HCT116 (cell line): ENCODE results near the gene EFNB2. TPM values are rescaled to one million over a fixed set of nuclear protein-coding genes. Genes with fewer than 3 reads are reported as not detected.

Source experiments
- ATAC-seq: fragments of 200-7000 bp; cut with Tn5 transposase; 2 replicates; pipeline ENCODE4 v1.9.1; 2020; ENCODE audit warnings: mild to moderate bottlenecking, moderate library complexity
- BruUV-seq: library from RNA; stranded (reverse); fragments of 400-500 nt; replicated peaks from 2 replicates; lab custom pipeline; 2021; lab: Mats Ljungman, UMichigan
- CTCF ChIA-PET: fragments of 300-600 bp; sonication (Branson Sonifier 250); formaldehyde crosslinking; loops from one replicate; lab custom pipeline; 2021; ENCODE audit warnings: antibody characterized with exemption; lab: Charles Lee
- POLR2A ChIA-PET: fragments of 300-600, 350-600 bp; sonication (Branson Sonifier 250); formaldehyde crosslinking; loops from one replicate; lab custom pipeline; 2021; ENCODE audit warnings: antibody characterized with exemption; lab: Charles Lee
- RAD21 ChIA-PET, 2 experiments: fragments of 300-600 bp; sonication (Branson Sonifier 250); formaldehyde crosslinking; loops; one replicate each; lab custom pipeline; 2023; ENCODE audit warnings: low total read pairs in 2 of 2; ENCODE audit not compliant: uncharacterized antibody in 2 of 2, unreplicated experiment in 2 of 2, low non-redundant PET in 1 of 2; lab: Charles Lee
- DNase-seq: peaks from one replicate; pipeline ENCODE4 v3.0.0-alpha.2; 2010; ENCODE audit warnings: low read depth, low spot score
- H2AFZ ChIP-seq: fragments of 200-600 bp; shearing (Covaris generic), sonication (generic); 2 replicates; pipeline ENCODE4 v1.6.1; 2017; ENCODE audit warnings: low read depth, mixed run types, mixed read lengths, antibody characterized with exemption, low read length; ENCODE audit not compliant: poor library complexity, severe bottlenecking
- H3K27ac ChIP-seq: 2 replicates; pipeline ENCODE4 v1.5.1; 2012; ENCODE audit warnings: low read depth, low read length
- H3K27me3 ChIP-seq: fragments of 200-600 bp; sonication (generic); 2 replicates; pipeline ENCODE4 v1.6.1; 2016; ENCODE audit warnings: mixed run types, low read length, mixed read lengths; ENCODE audit not compliant: insufficient read depth
- H3K36me3 ChIP-seq, 2 experiments: fragments of 200-500 bp in 1 of 2; fragments of 200-600 bp in 1 of 2; sonication (Bioruptor generic) in 1 of 2; sonication (generic) in 1 of 2; 2 replicates each; pipeline versions ENCODE4 v1.5.1 to v1.6.1; 2014 to 2016; ENCODE audit warnings: low read length in 2 of 2, inconsistent platforms in 1 of 2, mixed read lengths in 1 of 2, mixed run types in 1 of 2; ENCODE audit not compliant: insufficient read depth in 2 of 2, control insufficient read depth in 1 of 2
- H3K4me1 ChIP-seq, 2 experiments: fragments of 200-600 bp in 1 of 2; sonication (generic) in 1 of 2; 2 replicates each; pipeline versions ENCODE4 v1.5.1 to v1.6.1; 2012 to 2017; ENCODE audit warnings: low read length in 2 of 2, inconsistent platforms in 1 of 2, mild to moderate bottlenecking in 1 of 2, mixed read lengths in 1 of 2, mixed run types in 1 of 2, moderate library complexity in 1 of 2; ENCODE audit not compliant: insufficient read depth in 2 of 2, control insufficient read depth in 1 of 2
- H3K4me2 ChIP-seq: fragments of 200-600 bp; sonication (generic); 2 replicates; pipeline ENCODE4 v1.6.1; 2017; ENCODE audit warnings: mixed run types, low read length, mixed read lengths
- H3K4me3 ChIP-seq, 2 experiments: fragments of 200-600 bp in 1 of 2; sonication (generic) in 1 of 2; replicated peaks in 1 of 2; 2 replicates each; pipeline ENCODE4 v1.5.1; 2011 to 2016; ENCODE audit warnings: low read length in 2 of 2, control low read depth in 1 of 2, low read depth in 1 of 2, mild to moderate bottlenecking in 1 of 2, mixed read lengths in 1 of 2, mixed run types in 1 of 2
- H3K79me2 ChIP-seq: fragments of 200-600 bp; sonication (generic); 2 replicates; pipeline ENCODE4 v1.6.1; 2017; ENCODE audit warnings: mild to moderate bottlenecking, mixed run types, low read length, moderate library complexity, mixed read lengths; ENCODE audit not compliant: insufficient read depth
- H3K9ac ChIP-seq: fragments of 200-600 bp; sonication (generic); 2 replicates; pipeline ENCODE4 v1.6.1; 2016; ENCODE audit warnings: low read length, mixed read lengths
- H3K9me2 ChIP-seq: fragments of 200-600 bp; sonication (generic), shearing (Covaris generic); 2 replicates; pipeline ENCODE4 v1.6.1; 2017; ENCODE audit warnings: mixed run types, mild to moderate bottlenecking, moderate library complexity; ENCODE audit not compliant: insufficient read depth
- H3K9me3 ChIP-seq, 2 experiments: fragments of 200-500 bp in 1 of 2; fragments of 200-600 bp in 1 of 2; sonication (Bioruptor generic) in 1 of 2; sonication (generic) in 1 of 2; 2 replicates each; pipeline ENCODE4 v1.6.1; 2014 to 2017; ENCODE audit warnings: low read length in 2 of 2, mixed read lengths in 2 of 2, inconsistent platforms in 1 of 2, low read depth in 1 of 2, mild to moderate bottlenecking in 1 of 2, mixed run types in 1 of 2, moderate library complexity in 1 of 2; ENCODE audit not compliant: control insufficient read depth in 1 of 2, insufficient read depth in 1 of 2
- H4K20me1 ChIP-seq: fragments of 200-600 bp; sonication (generic), shearing (Covaris generic); 2 replicates; pipeline ENCODE4 v1.6.1; 2017; ENCODE audit warnings: mixed run types, mild to moderate bottlenecking, moderate library complexity; ENCODE audit not compliant: insufficient read depth
- CBX3 ChIP-seq: IDR thresholded peaks from 2 replicates; pipeline ENCODE4 v1.6.1; 2012; ENCODE audit warnings: low read depth
- CEBPB ChIP-seq: IDR thresholded peaks from 2 replicates; pipeline ENCODE4 v1.6.1; 2012; ENCODE audit warnings: low read depth
- EGR1 ChIP-seq: IDR thresholded peaks from 2 replicates; pipeline ENCODE4 v1.6.1; 2012; ENCODE audit warnings: low read depth
- EZH2 ChIP-seq: fragments of 200-600 bp; sonication (generic); IDR thresholded peaks from 2 replicates; pipeline ENCODE4 v1.6.1; 2017; ENCODE audit warnings: antibody characterized with exemption, mixed run types
- EZH2phosphoT487 ChIP-seq: fragments of 200-600 bp; IDR thresholded peaks from 2 replicates; pipeline ENCODE4 v1.6.1; 2018; ENCODE audit warnings: antibody characterized with exemption, borderline replicate concordance
- FOSL1 ChIP-seq: IDR thresholded peaks from 2 replicates; pipeline ENCODE4 v1.6.1; 2012; ENCODE audit warnings: low read depth
- JUND ChIP-seq: IDR thresholded peaks from 2 replicates; pipeline ENCODE4 v1.6.1; 2012
- POLR2A ChIP-seq: IDR thresholded peaks from 2 replicates; pipeline ENCODE4 v1.7.0; 2011; ENCODE audit warnings: borderline replicate concordance; ENCODE audit not compliant: insufficient read depth, insufficient read length; ENCODE audit errors: extremely low read depth
- POLR2AphosphoS5 ChIP-seq: IDR thresholded peaks from 2 replicates; pipeline ENCODE4 v1.6.1; 2011; ENCODE audit warnings: mild to moderate bottlenecking, low read depth, low read length, moderate library complexity
- SP1 ChIP-seq: IDR thresholded peaks from 2 replicates; pipeline ENCODE4 v1.6.1; 2012; ENCODE audit warnings: low read depth
- SRF ChIP-seq: IDR thresholded peaks from 2 replicates; pipeline ENCODE4 v1.6.1; 2012; ENCODE audit warnings: low read depth
- TCF7L2 ChIP-seq: IDR thresholded peaks from 2 replicates; pipeline ENCODE4 v1.7.0; 2011; ENCODE audit warnings: borderline replicate concordance, inconsistent platforms; ENCODE audit not compliant: insufficient read depth, insufficient read length; ENCODE audit errors: extremely low read depth
- YY1 ChIP-seq: IDR thresholded peaks from 2 replicates; pipeline ENCODE4 v1.6.1; 2011; ENCODE audit warnings: low read length, low read depth, moderate library complexity, mild to moderate bottlenecking; ENCODE audit not compliant: insufficient replicate concordance; ENCODE audit errors: extremely low read depth
- ZFX ChIP-seq: fragments of 450-650 bp; IDR thresholded peaks from 2 replicates; pipeline ENCODE4 v1.6.1; 2017
- ZNF274 ChIP-seq: fragments of 200-500 bp; sonication (Bioruptor generic); IDR thresholded peaks from 2 replicates; pipeline ENCODE4 v1.6.1; 2014; ENCODE audit warnings: mild to moderate bottlenecking, low read depth, low read length, inconsistent platforms
- intact Hi-C: fragments of 100-400 bp; cut with micrococcal nuclease; formaldehyde crosslinking; loops from 2 replicates; pipeline ENCODE4 v1.10.0; 2022
- total RNA-seq: library from RNA; stranded (reverse); gene quantifications from one replicate; pipeline ENCODE4 v1.2.1, GENCODE V29; 2021; ENCODE audit not compliant: unreplicated experiment
- TF ChIP-seq, protein P1 (sequence below): IDR thresholded peaks from 2 replicates; pipeline ENCODE4 v1.6.1; 2011; ENCODE audit warnings: mild to moderate bottlenecking, low read length, moderate library complexity; ENCODE audit not compliant: insufficient replicate concordance; ENCODE audit errors: extremely low read depth
- TF ChIP-seq, protein P2 (sequence below): IDR thresholded peaks from 2 replicates; pipeline ENCODE4 v1.6.1; 2012

Gene EFNB2
- total RNA-seq, 1 experiment from 2014 or later, result 30.9 TPM

GRCh38 chr13:106488076-106488475 lies 47.4 kb downstream of the EFNB2 start:
- ATAC-seq (no peak), DNase-seq (no peak)
- Histone ChIP-seq H2AFZ (no peak overlapping the region), H3K4me2 (no peak overlapping the region), H3K27ac (no peak overlapping the region), H3K9me3 (no peaks in the 10 kb centered on the region), H3K27me3 (no peaks in the 10 kb centered on the region), H3K9me2 (no peaks in the 10 kb centered on the region), H3K36me3 (peaks cover 2 to 13% of the 10 kb centered on the region in 2 experiments; a peak in 3 of 4 replicates), H3K79me2 (no peaks in the 10 kb centered on the region), H3K4me3 (no peak overlapping the region), H3K4me1 (peaks cover 5 to 19% of the 10 kb centered on the region in 2 experiments; a peak in 3 of 4 replicates), H3K9ac (no peak overlapping the region), H4K20me1 (no peaks in the 10 kb centered on the region)
- intact Hi-C loops, result no loop called here
- ChIA-PET RAD21 (interaction anchor here in 1 of 2 experiments (0.7 kb wide), 1 partner anchor 223 kb away, joined by 3 read pairs; no protein-coding TSS in a partner anchor), POLR2A (no interaction called here), CTCF (no interaction called here)
- no TSS peak for BruUV-seq
- no peak for TF ChIP-seq CEBPB
- no peak for TF ChIP-seq EZH2
- TF ChIP-seq, protein P1, sequence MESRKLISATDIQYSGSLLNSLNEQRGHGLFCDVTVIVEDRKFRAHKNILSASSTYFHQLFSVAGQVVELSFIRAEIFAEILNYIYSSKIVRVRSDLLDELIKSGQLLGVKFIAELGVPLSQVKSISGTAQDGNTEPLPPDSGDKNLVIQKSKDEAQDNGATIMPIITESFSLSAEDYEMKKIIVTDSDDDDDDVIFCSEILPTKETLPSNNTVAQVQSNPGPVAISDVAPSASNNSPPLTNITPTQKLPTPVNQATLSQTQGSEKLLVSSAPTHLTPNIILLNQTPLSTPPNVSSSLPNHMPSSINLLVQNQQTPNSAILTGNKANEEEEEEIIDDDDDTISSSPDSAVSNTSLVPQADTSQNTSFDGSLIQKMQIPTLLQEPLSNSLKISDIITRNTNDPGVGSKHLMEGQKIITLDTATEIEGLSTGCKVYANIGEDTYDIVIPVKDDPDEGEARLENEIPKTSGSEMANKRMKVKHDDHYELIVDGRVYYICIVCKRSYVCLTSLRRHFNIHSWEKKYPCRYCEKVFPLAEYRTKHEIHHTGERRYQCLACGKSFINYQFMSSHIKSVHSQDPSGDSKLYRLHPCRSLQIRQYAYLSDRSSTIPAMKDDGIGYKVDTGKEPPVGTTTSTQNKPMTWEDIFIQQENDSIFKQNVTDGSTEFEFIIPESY, result no peak
- TF ChIP-seq POLR2A, result no peak
- TF ChIP-seq EZH2phosphoT487, result no peak
- no peak for TF ChIP-seq JUND
- TF ChIP-seq, protein P2, sequence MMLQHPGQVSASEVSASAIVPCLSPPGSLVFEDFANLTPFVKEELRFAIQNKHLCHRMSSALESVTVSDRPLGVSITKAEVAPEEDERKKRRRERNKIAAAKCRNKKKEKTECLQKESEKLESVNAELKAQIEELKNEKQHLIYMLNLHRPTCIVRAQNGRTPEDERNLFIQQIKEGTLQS, result no peak
- no peak for TF ChIP-seq TCF7L2
- no peak for TF ChIP-seq FOSL1
- no peak for TF ChIP-seq ZFX
- TF ChIP-seq EGR1, result no peak
- TF ChIP-seq POLR2AphosphoS5, result no peak
- no peak for TF ChIP-seq CBX3
- no peak for TF ChIP-seq SRF
- TF ChIP-seq ZNF274, result no peak
- no peak for TF ChIP-seq SP1
- TF ChIP-seq YY1, result no peak
